ENCODE data around the gene IL9R. TPM values are rescaled to one million over a fixed set of nuclear protein-coding genes. Genes with fewer than 3 reads are reported as not detected.
"Not testable (repeated sequence)": the region's sequence is repeated elsewhere in the genome, so short reads cannot be mapped to it uniquely, and the experiment has no call there.

Gene IL9R
- total RNA-seq, 2 experiments from 2014 or later: 30.5 to 31.4 TPM

DNA sequence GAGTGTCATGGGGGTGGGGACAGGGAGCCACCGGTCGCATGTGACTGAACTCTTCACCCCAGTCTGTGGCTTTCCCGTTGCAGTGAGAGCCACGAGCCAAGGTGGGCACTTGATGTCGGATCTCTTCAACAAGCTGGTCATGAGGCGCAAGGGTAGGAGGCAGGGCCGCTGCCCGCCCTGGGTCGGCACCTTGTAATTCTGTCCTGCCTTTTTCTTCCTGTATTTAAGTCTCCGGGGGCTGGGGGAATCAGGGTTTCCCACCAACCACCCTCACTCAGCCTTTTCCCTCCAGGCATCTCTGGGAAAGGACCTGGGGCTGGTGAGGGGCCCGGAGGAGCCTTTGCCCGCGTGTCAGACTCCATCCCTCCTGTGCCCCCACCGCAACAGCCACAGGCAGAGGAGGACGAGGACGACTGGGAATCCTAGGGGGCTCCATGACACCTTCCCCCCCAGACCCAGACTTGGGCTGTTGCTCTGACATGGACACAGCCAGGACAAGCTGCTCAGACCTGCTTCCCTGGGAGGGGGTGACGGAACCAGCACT lies 27.5 kb downstream of the IL9R start:
- H3K4me1 Mint-ChIP-seq; H3K9me3 Mint-ChIP-seq; H3K4me3 Mint-ChIP-seq; ATAC-seq (ENCODE audit: low read depth); POLR2A ChIA-PET; H3K36me3 Mint-ChIP-seq; H3K27me3 Mint-ChIP-seq; DNase-seq; H3K27ac Mint-ChIP-seq: not testable (repeated sequence)

DNA sequence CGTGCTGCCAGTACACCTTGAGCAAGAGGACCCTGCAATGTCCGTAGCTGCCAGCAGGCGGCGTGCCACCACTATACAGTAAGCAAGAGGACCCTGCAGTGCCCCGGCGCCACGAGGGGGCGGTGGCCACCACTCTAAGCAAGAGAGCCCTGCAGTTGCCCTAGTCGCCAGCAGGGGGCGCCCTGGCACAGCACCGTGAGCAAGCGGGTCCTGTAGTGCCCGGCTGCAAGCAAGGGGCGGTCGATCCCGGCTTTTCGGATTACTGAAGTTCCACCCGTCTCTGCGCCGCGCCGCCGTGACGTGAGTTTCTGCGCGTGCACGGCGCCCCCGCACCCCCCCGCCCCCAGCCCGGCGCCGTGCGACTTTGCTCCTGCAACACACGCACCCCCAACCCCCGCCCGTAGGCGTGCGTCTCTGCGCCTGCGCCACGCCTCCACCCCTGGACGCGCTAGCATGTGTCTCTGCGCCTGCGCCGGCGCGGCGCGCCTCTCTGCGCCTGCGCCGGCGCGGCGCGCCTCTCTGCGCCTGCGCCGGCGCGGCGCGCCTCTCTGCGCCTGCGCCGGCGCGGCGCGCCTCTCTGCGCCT lies 31.2 kb downstream of the IL9R start:
- H3K27ac Mint-ChIP-seq; H3K4me3 Mint-ChIP-seq; POLR2A ChIA-PET; H3K27me3 Mint-ChIP-seq; H3K4me1 Mint-ChIP-seq; H3K9me3 Mint-ChIP-seq; ATAC-seq (ENCODE audit: low read depth); H3K36me3 Mint-ChIP-seq; DNase-seq: not testable (repeated sequence)

DNA sequence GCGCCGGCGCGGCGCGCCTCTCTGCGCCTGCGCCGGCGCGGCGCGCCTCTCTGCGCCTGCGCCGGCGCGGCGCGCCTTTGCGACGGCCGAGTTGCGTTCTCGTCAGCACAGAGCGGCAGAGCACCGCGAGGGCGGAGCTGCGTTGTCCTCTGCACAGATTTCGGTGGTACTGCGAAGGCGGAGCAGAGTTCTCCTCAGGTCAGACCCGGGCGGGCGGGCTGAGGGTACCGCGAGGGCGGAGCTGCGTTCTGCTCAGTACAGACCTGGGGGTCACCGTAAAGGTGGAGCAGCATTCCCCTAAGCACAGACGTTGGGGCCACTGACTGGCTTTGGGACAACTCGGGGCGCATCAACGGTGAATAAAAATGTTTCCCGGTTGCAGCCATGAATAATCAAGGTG lies 31.8 kb downstream of the IL9R start:
- H3K4me3 Mint-ChIP-seq; POLR2A ChIA-PET; H3K27ac Mint-ChIP-seq; H3K36me3 Mint-ChIP-seq; H3K27me3 Mint-ChIP-seq; ATAC-seq (ENCODE audit: low read depth); H3K9me3 Mint-ChIP-seq; H3K4me1 Mint-ChIP-seq; DNase-seq: not testable (repeated sequence)

DNA sequence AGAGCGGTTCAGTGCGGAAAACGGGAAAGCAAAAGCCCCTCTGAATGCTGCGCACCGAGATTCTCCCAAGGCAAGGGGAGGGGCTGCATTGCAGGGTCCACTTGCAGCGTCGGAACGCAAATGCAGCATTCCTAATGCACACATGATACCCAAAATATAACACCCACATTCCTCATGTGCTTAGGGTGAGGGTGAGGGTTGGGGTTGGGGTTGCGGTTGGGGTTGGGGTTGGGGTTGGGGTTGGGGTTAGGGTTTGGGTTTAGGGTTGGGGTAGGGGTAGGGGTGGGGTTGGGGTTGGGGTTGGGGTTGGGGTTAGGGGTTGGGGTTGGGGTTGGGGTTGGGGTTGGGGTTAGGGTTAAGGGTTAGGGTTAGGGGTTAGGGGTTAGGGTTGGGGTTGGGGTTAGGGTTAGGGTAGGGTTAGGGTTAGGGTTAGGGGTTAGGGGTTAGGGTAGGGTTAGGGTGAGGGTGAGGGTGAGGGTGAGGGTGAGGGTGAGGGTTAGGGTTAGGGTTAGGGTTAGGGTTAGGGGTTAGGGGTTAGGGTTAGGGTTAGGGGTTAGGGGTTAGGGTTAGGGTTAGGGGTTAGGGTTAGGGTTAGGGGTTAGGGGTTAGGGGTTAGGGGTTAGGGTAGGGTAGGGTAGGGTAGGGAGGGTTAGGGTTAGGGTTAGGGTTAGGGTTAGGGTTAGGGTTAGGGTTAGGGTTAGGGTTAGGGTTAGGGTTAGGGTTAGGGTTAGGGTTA lies 32.4 kb downstream of the IL9R start:
- ATAC-seq (ENCODE audit: low read depth); H3K27ac Mint-ChIP-seq; DNase-seq: not testable (repeated sequence)

DNA sequence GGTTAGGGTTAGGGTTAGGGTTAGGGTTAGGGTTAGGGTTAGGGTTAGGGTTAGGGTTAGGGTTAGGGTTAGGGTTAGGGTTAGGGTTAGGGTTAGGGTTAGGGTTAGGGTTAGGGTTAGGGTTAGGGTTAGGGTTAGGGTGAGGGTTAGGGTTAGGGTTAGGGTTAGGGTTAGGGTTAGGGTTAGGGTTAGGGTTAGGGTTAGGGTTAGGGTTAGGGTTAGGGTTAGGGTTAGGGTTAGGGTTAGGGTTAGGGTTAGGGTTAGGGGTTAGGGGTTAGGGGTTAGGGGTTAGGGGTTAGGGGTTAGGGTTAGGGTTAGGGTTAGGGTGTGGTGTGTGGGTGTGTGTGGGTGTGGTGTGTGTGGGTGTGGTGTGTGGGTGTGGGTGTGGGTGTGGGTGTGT lies 33.0 kb downstream of the IL9R start:
- H3K9me3 Mint-ChIP-seq; H3K4me1 Mint-ChIP-seq; H3K4me3 Mint-ChIP-seq; H3K27ac Mint-ChIP-seq; H3K27me3 Mint-ChIP-seq; POLR2A ChIA-PET; ATAC-seq (ENCODE audit: low read depth); H3K36me3 Mint-ChIP-seq: not testable (repeated sequence)
- peak; percentile 62 for DNase-seq

More for the DNA sequence above, 32.4 kb downstream of the IL9R start:
- H3K27me3 Mint-ChIP-seq, H3K9me3 Mint-ChIP-seq, H3K4me1 Mint-ChIP-seq, POLR2A ChIA-PET, H3K4me3 Mint-ChIP-seq, H3K36me3 Mint-ChIP-seq: not testable (repeated sequence)

Other genes with a start within 250 kb of the IL9R start
- gene VAMP7, start 116.4 kb upstream of the IL9R start, total RNA-seq: 10 to 100 TPM; 27.7 to 27.9 TPM

All from activated naive CD8-positive, alpha-beta T cell treated with anti-CD3 and anti-CD28 coated beads, Interleukin-2, amount 10 ng/mL, durations not matched to agents 7 days and 5 days (primary cell).